Heart left ventricle (tissue), 16 donors: ENCODE measurements around the gene DAO. TPM values are rescaled to one million over a fixed set of nuclear protein-coding genes. Genes with fewer than 3 reads are reported as not detected.

ENCODE experiments used
- ATAC-seq, 4 donors: fragments of 200-7000 bp; cut with Tn5 transposase; one replicate each; pipeline ENCODE4 v1.9.1; 2020 to 2022; ENCODE audit warnings: moderate library complexity in 4 of 4, mild to moderate bottlenecking in 3 of 4, moderate number of reproducible peaks in 1 of 4
- DNase-seq, 5 donors: peaks; one replicate each; pipeline ENCODE4 v3.0.0-alpha.2; 2020
- H3K27ac ChIP-seq, 12 donors: fragments of 200-600 bp; sonication (generic) in 4 of 12; one replicate each; pipeline versions ENCODE4 v1.5.0 to v1.8.0; 2016 to 2022; ENCODE audit warnings: mild to moderate bottlenecking in 2 of 12
- H3K27me3 ChIP-seq, 9 donors: fragments of 200-600 bp; sonication (generic) in 2 of 9; one replicate each; pipeline versions ENCODE4 v1.5.1 to v1.8.0; 2016 to 2022; ENCODE audit warnings: mild to moderate bottlenecking in 3 of 9
- H3K36me3 ChIP-seq, 9 donors: fragments of 200-600 bp; sonication (generic) in 2 of 9; one replicate each; pipeline versions ENCODE4 v1.5.0 to v1.8.0; 2018 to 2022; ENCODE audit warnings: mild to moderate bottlenecking in 2 of 9
- H3K4me1 ChIP-seq, 12 donors: fragments of 200-600 bp; sonication (generic) in 4 of 12; one replicate each; pipeline versions ENCODE4 v1.5.0 to v1.8.0; 2016 to 2022; ENCODE audit warnings: mild to moderate bottlenecking in 3 of 12
- H3K4me3 ChIP-seq, 12 donors: fragments of 200-600 bp; sonication (generic) in 4 of 12; one replicate each; pipeline versions ENCODE4 v1.5.0 to v1.8.0; 2017 to 2022; ENCODE audit warnings: mild to moderate bottlenecking in 9 of 12, moderate library complexity in 4 of 12
- H3K9me3 ChIP-seq, 12 donors: fragments of 200-600 bp; sonication (generic) in 4 of 12; one replicate each; pipeline versions ENCODE4 v1.5.0 to v1.8.0; 2016 to 2022; ENCODE audit warnings: mild to moderate bottlenecking in 1 of 12
- POLR2A ChIP-seq, 2 donors: fragments of 450-650 bp; IDR thresholded peaks; one replicate each; pipeline ENCODE4 v1.6.1; 2017; ENCODE audit warnings: antibody characterized with exemption in 2 of 2, mild to moderate bottlenecking in 2 of 2, moderate library complexity in 2 of 2
- WGBS, 4 donors: extraction: QIAGEN DNeasy Blood & Tissue Kit in 2 of 4; methylation state at CpG; one replicate each; pipeline versions ENCODE4 v1.1.5 to v1.1.7; 2013 to 2018; 5-methylcytosine and 5-hydroxymethylcytosine counted together
- intact Hi-C, 10 donors: fragments of 100-400 bp; cut with DNase I; formaldehyde crosslinking; loops; one replicate each; pipeline versions ENCODE4 v1.11.1 to v1.14.2; 2022
- polyA plus RNA-seq, 2 donors: library from polyadenylated mRNA; stranded (reverse); fragments of 200-250 nt; gene quantifications; one replicate each; pipeline ENCODE4 v1.2.3, GENCODE V29; 2013
- total RNA-seq, 9 donors: library from RNA; depleted of rRNA in 2 of 9; stranded (reverse); fragments of >200 nt in 2 of 9; fragmentation: NEBNext Ultra II Directional in 3 of 9; extraction: Animal tissue kit (Norgen Biotek cat#: 25700) in 3 of 9; gene quantifications; one replicate each; pipeline versions ENCODE4 v1.1.0 to v1.2.4, GENCODE V29; 2016 to 2023
- TF ChIP-seq, protein P1 (sequence below), 12 donors: fragments of 200-600 bp; sonication (generic) in 4 of 12; IDR thresholded peaks; one replicate each; pipeline versions ENCODE4 v1.5.0 to v1.8.0; 2018 to 2022; ENCODE audit warnings: antibody characterized with exemption in 12 of 12, mild to moderate bottlenecking in 5 of 12
- donor health status: ischemic (EF 13 %, LVEDD 7.1; RV severe dilation, severe dysfunction).
- donor health status: healthy with polysubstance abuse.
- donor health status: DM: no; HTN: yes; CAD: no.
- donor health status: DM: no; HTN: no; CAD: no.
- donor health status: ischemic (EF 25% LVEDD 6.9; RV normal size, moderate dysfunction).
- donor health status: ischemic (EF 25% LVEDD 5.7; RV mildly dilated, moderate dysfunction).
- donor health status: healthy.
- donor health status: DM: yes; HTN: yes; CAD: no.
- donor health status: ischemic (EF 35%, LVEDD 5.7; RV mildly dilated, moderate dysfunction).
- donor health status: nonischemic (EF 11% LVEDD 7.7; RV severe dilation, severe dysfunction).
- donor health status: DM: yes; HTN: yes; CAD: no.
- donor health status: PGD.
- donor health status: ischemic (EF 29% LVEDD 5.4; RV normal size, mild dysfunction).
- donor health status: nonischemic (EF 23%, LVEDD 6.1; RV moderate dilation, normal function).

The DAO gene
- total and polyA plus RNA-seq, 11 donors: not detected

DNA sequence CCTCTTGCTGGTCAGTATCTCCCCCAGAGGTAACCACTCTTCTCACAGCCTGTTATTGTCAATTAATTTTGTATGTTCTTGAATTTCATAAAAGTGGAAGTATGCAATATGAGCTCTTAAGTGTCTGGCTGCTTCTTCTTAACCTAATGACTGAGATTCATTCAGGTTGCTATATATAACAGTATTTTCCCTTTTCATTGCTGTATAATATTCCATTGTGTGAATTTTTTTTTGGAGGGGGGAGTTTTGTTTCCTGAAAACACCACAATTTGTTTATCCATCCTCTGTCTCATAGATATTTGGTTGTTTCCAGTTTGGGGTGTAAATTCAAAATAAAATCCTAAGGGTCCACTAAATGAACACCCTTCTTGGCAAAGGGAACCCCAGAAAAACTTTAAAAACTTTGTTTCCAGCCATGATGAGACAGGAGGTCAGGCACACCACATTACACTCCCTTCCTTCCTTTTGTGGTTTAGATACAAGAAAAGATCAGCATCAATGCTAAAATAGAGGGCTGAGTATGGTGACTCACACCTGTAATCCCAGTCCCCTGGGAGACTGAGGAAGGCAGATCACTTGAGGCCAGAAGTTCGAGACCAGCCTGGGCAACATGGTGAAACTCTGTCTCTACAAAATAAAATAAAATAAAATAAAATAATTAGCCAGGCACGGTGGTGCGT, 4.1 kb upstream of the DAO start:
- peaks cover 0 to 4% (median 0%) of the 10 kb centered on the region in 12 donors for H3K9me3 ChIP-seq
- TF ChIP-seq, protein P1, sequence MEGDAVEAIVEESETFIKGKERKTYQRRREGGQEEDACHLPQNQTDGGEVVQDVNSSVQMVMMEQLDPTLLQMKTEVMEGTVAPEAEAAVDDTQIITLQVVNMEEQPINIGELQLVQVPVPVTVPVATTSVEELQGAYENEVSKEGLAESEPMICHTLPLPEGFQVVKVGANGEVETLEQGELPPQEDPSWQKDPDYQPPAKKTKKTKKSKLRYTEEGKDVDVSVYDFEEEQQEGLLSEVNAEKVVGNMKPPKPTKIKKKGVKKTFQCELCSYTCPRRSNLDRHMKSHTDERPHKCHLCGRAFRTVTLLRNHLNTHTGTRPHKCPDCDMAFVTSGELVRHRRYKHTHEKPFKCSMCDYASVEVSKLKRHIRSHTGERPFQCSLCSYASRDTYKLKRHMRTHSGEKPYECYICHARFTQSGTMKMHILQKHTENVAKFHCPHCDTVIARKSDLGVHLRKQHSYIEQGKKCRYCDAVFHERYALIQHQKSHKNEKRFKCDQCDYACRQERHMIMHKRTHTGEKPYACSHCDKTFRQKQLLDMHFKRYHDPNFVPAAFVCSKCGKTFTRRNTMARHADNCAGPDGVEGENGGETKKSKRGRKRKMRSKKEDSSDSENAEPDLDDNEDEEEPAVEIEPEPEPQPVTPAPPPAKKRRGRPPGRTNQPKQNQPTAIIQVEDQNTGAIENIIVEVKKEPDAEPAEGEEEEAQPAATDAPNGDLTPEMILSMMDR (IDR thresholded peaks at IDR 0.05): no peak
- no peak for TF ChIP-seq POLR2A (IDR thresholded peaks at IDR 0.05)
- no peak overlapping the region for H3K27ac ChIP-seq
- H3K4me3 ChIP-seq: no peak overlapping the region
- intact Hi-C loops: loop anchor here in 1 of 10 donors (10.0 kb wide), 1 partner anchor 69 kb away; no protein-coding TSS in a partner anchor
- ATAC-seq (no peak), DNase-seq (no peak)
- 76 to 83% (median 80%) methylated on average over 3 of the region's 3 CpGs for WGBS, 4 donors
- H3K4me1 ChIP-seq: no peaks in the 10 kb centered on the region
- H3K36me3 ChIP-seq: no peaks in the 10 kb centered on the region
- H3K27me3 ChIP-seq: no peaks in the 10 kb centered on the region

DNA sequence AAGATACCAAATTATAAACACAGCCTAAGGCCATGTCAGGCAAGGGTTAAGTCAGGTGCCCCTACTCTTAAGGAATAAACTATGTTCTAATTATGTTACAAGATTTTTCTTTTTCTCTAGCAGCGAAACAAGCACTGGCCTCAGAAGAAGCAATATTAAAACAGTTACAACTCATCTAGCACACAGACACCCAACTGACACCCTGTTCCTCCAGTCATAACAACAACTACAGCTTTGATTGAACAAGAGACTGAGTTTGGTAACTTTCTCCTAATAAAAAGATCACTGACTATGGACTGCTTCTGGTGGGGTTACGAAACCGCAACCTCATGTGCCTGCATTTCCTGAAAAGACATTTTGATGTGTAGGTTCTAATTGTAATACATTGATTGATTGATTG, 3.3 kb upstream of the DAO start:
- Histone ChIP-seq H3K9me3 (peaks cover 0 to 4% (median 0%) of the 10 kb centered on the region in 12 donors), H3K27ac (no peak overlapping the region), H3K27me3 (no peaks in the 10 kb centered on the region), H3K4me3 (no peak overlapping the region), H3K4me1 (no peaks in the 10 kb centered on the region), H3K36me3 (no peaks in the 10 kb centered on the region)
- no peak for ATAC-seq
- no peak for TF ChIP-seq POLR2A (IDR thresholded peaks at IDR 0.05)
- TF ChIP-seq, protein P1 (IDR thresholded peaks at IDR 0.05): no peak
- no peak for DNase-seq
- intact Hi-C loops: loop anchor here in 1 of 10 donors (10.0 kb wide), 1 partner anchor 68 kb away; no protein-coding TSS in a partner anchor
- 87 to 95% (median 92%) methylated on average over 3 of the region's 3 CpGs for WGBS, 4 donors

DNA sequence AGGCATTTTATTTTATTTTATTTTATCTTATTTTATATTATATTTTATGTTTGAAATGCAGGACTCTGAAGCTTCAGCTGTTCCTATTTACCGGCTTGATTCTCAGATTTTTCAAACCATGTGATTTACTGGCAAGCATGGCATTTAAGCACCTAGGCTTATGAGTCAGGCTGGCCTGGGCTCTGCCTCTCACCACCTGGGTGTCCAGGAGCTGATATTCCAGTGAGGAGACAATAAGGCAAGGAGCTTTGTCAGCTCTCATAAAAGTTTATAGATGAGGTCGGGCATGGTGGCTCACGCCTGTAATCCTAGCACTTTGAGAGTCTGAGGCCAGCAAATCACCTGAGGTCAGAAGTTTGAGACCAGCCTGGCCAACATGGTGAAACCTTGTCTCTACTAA, 2.1 kb downstream of the DAO start:
- H3K27ac ChIP-seq: no peak overlapping the region
- peaks cover 0 to 13% (median 0%) of the 10 kb centered on the region in 12 donors for H3K4me1 ChIP-seq
- 82 to 94% (median 89%) methylated on average over 3 of the region's 3 CpGs for WGBS, 4 donors
- H3K27me3 ChIP-seq: no peaks in the 10 kb centered on the region
- H3K4me3 ChIP-seq: no peak overlapping the region
- no peak for TF ChIP-seq POLR2A (IDR thresholded peaks at IDR 0.05)
- TF ChIP-seq, protein P1 (IDR thresholded peaks at IDR 0.05): no peak
- intact Hi-C loops: loop anchor here in 3 of 10 donors (10.0 kb wide), 2 partner anchors 203 to 213 kb away; partner anchors contain the start of genes ALKBH2 (in 2 of the 3) and UNG (in 2 of the 3)
- H3K9me3 ChIP-seq: no peaks in the 10 kb centered on the region
- ATAC-seq (no peak), DNase-seq (no peak)
- no peaks in the 10 kb centered on the region for H3K36me3 ChIP-seq

DNA sequence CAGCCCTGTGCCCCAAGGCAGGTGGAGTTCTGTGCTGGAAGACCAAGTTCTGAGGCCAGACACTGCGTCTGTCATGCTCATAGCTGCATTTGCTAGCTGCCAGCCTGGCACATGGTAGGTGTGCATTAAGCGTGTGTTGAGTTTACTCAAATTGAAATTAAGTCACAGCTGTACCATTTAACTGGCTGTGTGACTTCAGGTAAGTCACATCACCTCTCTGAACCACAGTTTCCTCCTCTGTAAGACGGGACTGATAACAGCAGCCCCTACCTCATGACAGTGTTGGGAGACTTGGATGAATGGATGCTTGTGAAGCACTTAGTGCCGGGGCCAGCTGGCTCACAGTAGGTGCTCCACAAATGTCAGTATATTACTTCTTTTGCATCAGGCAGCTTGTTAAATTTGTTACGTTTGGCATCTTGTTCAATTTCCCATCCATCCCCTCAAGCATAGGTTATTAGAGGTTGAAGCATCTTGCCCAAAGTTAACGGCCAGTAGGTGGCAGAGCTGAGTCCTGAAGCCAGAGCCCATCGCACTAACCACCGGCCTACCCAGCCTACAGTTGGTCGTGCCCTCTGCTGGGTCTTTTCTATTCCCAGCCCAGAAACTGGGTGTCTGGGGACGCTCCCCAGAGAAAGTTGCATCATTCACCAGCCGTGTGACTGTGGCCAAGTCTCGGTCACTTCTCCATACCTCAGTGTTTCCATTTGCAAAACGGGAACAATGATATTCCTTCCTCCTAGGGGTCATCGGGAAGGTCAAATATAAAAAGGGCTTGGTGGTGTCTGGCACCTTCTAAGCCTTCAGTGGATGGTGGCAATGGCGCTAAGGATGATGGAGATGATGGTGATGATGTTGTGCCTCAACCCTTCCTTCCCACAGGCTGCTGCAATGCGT, 4.5 kb downstream of the DAO start:
- TF ChIP-seq, protein P1 (IDR thresholded peaks at IDR 0.05): peak; percentile 28 to 64 (median 50)
- TF ChIP-seq POLR2A (IDR thresholded peaks at IDR 0.05): no peak
- peaks cover 0 to 13% (median 0%) of the 10 kb centered on the region in 12 donors for H3K4me1 ChIP-seq
- intact Hi-C loops: loop anchor here in 4 of 10 donors (5.0 to 10.0 kb wide), 3 partner anchors 68 to 210 kb away; partner anchors contain the start of genes ALKBH2 (in 2 of the 4) and UNG (in 2 of the 4)
- no peak overlapping the region for H3K27ac ChIP-seq
- H3K4me3 ChIP-seq: no peak overlapping the region
- peak; percentile 31 to 70 (median 58) for DNase-seq
- WGBS, 4 donors: 58 to 66% (median 60%) methylated on average over 16 of the region's 16 CpGs
- H3K9me3 ChIP-seq: no peaks in the 10 kb centered on the region
- peak in 3 of 4 donors; percentile 29 to 76 (median 63) for ATAC-seq
- no peaks in the 10 kb centered on the region for H3K27me3 ChIP-seq
- H3K36me3 ChIP-seq: no peaks in the 10 kb centered on the region
